ENCODE results near the gene DBH.

DNA sequence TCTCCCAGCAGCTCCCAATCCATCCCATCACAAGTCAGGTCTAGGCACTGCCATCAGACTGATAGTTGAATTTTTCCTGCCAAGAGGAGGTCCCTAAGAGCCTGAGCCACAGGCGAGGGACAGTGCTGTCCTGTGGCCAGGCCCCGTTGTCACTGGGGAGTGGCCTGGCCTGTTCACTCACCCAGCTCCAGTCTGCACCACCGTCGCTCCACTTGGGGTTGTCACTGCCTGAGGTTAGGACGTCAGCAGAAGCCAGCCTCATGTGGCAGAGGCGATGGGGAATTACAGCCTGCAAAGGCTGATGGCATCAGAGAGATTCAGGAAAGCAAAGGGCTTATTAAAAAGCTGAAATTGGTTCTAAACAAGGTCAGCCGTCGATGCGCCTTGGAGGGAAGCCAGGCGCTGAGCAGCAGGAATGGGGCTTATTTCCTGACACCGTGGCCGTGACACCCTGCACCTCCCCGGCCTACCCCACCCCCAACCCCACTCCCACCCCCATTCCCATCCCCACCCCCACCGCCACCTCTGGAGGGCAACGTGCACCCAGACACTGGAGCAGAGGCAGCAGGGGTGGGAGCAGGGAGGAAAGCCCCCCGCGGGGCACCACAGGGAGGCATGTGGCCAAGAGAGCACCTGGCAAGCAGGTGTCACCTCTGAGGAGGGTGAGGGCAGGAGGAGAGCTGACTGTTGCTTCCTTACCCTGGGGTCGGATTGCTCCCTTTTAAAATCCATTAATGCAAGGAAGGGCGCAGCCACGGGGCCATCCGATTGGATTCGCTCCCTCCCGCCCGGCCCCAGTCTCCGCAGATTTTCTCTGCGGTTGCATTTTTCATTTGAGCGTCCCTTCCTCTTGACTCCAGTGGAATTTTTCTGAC is 3.1 kb upstream of the DBH start:
- TF ChIP-seq POLR2A (IDR thresholded peaks at IDR 0.05), result peak; percentile 9 to 61
- TF ChIP-seq, protein P1, sequence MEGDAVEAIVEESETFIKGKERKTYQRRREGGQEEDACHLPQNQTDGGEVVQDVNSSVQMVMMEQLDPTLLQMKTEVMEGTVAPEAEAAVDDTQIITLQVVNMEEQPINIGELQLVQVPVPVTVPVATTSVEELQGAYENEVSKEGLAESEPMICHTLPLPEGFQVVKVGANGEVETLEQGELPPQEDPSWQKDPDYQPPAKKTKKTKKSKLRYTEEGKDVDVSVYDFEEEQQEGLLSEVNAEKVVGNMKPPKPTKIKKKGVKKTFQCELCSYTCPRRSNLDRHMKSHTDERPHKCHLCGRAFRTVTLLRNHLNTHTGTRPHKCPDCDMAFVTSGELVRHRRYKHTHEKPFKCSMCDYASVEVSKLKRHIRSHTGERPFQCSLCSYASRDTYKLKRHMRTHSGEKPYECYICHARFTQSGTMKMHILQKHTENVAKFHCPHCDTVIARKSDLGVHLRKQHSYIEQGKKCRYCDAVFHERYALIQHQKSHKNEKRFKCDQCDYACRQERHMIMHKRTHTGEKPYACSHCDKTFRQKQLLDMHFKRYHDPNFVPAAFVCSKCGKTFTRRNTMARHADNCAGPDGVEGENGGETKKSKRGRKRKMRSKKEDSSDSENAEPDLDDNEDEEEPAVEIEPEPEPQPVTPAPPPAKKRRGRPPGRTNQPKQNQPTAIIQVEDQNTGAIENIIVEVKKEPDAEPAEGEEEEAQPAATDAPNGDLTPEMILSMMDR (IDR thresholded peaks at IDR 0.05), result no peak

Data from adrenal gland (tissue), 5 donors.